COLO829 (cell line): ENCODE results near the gene OR2Z1.

Source experiments
- DNase-seq: peaks from one replicate; pipeline ENCODE4 v3.0.0; 2012; ENCODE audit warnings: low spot score

The OR2Z1 gene, protein sequence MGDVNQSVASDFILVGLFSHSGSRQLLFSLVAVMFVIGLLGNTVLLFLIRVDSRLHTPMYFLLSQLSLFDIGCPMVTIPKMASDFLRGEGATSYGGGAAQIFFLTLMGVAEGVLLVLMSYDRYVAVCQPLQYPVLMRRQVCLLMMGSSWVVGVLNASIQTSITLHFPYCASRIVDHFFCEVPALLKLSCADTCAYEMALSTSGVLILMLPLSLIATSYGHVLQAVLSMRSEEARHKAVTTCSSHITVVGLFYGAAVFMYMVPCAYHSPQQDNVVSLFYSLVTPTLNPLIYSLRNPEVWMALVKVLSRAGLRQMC

DNA sequence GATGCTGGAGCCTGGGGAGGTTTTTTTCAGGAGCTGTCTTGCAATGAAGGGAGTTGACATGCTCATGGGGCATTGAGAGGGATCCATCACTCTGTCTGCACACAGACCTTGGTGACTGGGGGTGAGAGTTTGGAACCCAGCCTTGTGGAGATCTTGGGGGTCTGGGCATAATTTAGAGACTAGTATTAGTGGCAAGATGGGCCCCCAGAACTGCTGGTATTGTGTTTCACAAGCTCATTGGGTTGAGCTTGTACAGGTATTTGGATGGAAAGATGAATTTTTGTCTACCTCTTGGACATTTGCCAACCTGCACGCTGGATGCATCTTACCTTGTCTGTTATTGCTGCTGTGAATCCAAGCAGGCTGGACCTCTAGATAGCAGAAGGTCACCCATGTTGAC lies at the start of gene OR2Z1:
Gene OR2Z1, plus strand, starts transcription at position 301 of the 400 bp plus-strand sequence. CDS start 9,395 bp downstream, outside the sequence.
- no peak for DNase-seq

DNA sequence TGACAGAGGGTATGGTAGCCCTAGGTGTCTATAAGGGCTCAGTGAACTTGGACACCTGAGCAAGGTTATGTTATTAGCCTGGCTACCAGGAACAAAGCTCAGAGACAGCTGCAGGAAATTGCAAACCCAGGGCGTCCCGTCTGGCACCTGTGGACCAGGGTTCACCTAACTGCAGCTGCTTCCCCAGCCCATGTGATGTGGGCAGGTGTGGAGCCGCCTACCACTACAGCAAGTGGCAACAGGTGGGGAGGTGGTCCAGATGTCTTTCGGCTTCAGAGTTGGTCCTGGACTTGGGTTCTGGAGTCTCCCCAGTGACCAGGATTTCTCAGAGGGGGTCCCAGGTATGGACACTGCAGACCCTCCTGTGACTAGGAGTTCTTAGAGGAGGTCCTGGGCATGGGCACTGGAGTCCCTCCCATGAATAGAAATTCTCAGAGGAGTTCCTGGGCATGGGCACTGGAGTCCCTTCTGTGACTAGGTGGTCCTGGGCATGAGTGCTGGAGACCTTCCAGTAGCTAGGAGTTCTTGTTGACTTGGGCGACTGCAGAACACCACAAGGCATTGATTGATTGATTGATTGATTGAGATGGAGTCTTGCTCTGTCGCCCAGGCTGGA lies 48.0 kb upstream of the OR2Z1 start:
- no peak for DNase-seq

DNA sequence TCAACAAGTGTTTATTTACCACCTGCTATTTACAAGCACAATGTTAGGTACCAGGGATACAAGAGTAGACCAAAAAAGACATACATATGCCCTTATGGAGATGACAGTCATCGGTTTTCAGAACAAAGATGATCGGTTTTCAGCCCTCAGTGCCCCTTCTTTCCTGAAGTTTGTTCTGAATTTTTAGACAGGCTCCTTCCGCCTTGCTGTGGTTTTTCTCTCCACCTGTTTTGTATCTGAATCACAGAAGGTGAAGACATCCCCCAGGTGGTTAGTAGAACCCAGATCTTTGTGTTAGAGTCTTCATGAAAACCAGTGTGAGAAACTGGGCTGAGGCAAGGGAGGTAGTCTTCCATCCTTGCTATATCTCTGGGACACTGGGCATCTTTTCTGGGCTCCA lies 46.4 kb upstream of the OR2Z1 start:
- DNase-seq, result no peak

DNA sequence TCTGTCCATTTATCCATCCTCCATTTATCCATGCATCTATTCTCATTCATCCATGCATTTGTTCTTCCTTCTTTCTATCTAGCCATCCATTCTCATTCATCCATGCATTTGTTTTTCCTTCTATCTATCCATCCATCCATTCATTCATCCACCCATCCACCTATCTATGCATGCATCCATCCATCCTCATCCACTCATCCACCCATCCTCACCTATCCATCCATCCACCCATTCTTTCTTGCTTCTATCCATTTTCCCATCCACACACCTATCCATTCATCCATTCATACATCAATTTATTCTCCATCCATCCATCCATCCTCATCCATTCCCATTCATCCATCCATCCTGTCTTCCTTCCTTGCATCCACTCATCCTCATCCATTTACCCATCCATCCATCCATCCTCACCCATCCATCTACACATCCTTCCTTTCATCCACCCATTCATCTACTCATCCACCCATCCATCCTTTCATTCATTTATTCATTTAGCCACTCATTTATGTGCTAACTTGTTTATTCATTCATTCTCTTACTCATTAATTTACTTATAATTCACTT lies 43.1 kb upstream of the OR2Z1 start:
- no peak for DNase-seq

DNA sequence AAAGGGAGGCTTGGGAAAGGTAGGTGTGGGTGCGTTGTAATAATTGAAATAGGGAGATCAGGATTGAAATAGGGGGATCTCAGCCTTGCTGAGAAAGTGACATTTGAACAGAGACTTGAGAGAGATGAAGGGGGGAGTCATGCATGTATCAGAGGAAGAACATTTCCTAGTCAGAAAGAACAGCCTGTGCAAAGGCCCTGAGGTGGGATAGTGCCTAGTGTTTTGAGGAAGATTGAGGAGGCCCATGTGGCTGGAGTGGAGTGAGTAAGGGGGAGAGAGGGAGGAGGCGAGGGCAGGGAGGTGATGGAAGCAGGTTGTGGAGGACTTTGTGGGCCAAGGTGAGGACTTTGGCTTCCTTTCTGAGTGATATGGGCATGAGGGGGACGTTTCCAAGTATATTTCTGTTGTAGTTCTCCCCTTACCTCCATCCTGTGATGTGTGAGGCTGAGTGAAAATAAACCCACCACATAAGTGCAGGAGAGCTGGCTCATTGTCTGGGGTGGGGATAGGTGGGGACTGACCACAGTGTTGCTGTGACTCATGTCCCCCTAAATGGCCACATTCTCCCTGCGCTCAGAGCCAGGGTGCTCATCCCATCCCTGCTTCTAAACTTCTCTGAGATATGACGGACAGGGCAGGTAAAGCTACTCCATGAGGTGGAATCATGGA lies 40.6 kb upstream of the OR2Z1 start:
- no peak for DNase-seq

DNA sequence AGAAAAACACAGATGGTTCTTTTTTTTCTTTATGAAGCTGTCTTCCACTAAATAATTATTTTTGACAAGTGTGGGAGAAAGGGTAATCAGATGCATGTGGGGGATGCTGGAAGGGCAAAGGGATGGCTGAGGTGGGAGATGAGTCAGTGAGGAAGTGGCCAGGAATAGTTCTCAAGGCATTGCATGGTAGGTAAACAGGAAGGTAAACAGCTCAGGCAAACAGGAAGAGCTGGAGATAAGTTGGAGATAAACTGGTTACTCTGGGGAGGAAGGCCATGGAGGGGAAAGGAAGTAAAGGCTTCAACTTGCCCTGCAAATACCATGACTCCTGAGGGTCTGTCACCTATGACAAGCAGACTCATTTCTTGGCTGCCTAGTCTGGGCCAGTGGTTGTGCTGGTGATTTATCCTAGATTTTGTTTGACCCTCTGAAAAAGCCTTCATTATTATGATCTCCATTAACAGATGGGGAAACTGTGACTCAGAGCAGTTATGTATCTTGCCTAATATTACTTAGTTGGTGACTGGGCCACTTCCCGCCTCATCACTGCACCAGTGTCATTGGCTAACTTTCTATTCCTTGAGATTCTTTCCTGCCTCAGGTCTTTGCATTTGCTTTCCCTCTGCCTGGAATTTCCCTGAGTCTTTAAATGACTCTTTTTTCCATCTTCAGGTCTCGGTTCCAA lies 39.9 kb upstream of the OR2Z1 start:
- no peak for DNase-seq

DNA sequence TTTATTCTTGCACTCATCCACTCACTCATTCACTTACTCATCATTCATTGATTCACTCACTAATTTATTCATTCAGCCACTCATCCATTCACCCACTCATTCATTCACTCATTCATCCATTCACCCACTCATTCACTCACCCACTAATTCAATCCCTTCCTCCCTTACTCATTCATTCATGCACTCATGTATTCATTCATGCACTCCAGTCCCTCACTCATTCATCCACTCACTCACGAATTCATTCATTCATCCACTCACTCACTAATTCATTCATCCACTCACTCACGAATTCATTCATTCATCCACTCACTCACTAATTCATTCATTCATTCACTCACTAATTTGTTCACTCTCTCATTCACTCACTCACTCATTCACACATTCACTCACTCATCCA lies 39.0 kb upstream of the OR2Z1 start:
- no peak for DNase-seq

DNA sequence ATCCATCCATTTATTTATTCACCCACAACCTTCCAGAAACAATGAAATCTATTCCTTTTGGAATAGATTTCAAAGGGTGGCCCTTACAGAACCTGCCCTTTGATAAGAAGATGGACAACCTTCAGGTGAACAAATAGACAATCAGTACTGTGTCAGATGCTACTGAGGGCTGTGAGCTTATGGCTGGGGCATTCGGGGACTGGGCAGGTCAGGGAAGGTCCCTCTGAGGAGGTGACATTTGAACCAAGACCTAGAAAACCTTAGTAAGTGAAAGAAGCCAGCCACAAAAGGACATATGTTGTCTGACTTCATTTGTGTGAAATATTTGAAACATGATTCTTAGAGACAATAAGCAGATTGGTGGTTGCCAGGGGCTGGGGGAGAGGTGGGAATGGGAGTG lies 38.5 kb upstream of the OR2Z1 start:
- no peak for DNase-seq

DNA sequence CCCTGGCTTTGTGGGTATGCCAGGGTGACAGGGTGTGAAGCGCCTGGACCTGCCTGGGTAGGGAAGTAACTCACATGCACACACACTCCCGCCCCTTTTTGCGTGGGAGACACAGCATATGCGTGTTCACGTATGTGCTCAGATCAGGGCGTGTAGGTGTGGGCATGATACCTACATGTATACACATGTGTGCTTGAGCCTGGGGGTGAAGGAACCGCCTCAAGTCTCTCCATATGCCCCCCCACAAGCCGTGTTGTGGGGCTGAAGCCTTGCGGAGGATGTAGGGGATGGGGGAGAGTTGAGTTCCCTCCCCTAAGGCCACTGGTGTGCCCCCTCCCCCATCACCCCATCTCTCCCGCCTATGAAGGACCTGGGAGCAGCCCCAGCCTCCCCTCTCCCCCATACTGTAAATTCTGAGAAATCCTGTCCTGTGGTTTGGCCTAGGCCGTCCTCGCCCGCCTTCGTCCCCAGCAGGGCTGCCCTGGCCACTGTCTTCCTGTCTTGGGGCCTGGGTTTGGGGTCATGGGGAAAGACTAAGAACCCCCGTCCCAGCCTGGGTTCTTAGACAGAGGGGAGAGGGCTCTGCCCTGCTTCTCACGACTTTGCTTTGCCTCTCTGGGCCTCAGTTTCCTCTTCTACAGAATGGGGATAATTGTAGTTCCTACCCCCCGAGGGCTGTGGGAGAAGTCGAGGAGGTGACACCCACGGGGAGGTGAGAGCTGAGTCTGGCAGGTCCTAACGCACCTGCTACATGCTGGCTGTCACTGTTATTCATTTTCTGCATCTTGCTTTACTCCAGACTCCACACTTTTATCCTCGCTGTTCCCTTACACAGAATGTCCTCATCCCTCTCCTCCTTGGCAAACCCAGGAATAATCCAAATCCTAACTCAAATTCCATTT lies 37.2 kb upstream of the OR2Z1 start:
- DNase-seq, result no peak

DNA sequence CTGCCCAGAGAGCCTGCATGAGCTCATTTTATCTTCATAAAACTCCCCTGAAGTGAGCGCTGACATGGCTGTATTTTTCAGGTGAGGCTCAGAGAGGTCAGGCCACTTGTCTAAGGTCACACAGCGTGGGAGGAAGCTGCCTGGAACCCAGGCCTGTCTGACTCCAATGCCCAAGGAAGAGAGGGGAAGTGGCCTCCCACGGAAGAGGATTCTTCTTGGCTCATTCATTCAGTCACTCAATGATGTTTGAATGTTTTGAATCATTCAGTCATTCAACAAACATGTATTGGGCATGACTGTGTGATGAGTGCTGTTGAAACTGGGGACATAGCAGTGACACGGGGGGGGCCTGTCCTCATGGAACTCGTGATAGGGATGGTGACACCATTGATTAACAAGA lies 34.9 kb upstream of the OR2Z1 start:
- no peak for DNase-seq

DNA sequence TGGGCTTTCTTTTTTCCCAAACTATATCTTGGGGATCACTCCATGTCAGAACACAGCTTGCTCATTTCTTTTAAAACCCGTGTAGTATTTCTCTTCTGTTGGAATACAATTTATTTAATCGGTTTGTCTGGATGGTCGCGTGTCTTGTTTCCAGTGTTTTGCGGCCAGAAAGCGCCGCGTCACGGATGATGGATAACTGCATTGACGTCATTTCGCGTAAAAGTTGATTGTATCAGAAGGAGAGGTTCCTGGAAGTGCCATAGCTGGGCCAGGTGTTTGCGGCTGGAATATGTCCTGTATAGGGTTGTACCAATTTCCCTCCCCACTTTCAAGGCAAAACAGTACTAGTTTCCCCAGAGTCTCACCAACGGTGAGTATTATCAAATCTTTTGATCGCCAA lies 32.5 kb upstream of the OR2Z1 start:
- no peak for DNase-seq

DNA sequence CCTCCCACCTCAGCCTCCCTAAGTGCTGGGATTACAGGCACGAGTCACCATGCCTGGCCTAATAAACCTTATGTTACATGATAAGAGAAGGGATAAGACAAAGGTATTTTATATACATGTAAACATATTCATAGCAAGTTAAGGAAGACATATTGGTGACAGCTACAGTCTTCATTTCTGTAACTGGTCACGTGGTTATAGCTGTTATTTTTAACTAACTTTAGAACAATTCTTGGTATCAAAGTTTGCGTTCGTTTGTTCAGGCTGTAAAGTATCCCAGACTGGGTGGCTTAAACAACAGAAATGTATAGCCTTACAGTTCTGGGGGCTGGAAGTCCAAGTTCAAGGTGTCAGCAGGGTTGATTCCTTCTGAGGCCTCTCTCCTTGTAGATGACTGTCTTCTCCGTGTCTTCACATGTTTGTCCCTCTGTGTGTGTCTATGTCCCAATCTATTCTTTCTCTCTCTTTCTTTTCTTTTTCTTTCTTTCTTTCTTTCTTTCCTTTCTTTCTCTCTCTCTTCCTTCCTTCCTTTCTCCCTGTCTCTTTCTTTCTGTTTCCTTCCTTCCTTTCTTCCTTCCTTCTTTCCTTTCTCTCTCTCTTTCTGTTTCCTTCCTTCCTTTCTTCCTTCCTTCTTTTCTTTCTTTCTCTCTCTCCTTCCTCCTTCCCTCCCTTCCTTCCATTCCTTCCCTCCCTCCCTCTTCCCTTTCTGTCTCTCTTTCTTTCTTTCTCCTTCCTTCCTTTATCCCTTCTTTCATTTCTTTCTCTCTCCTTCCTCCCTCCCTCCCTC lies 30.5 kb upstream of the OR2Z1 start:
- no peak for DNase-seq

DNA sequence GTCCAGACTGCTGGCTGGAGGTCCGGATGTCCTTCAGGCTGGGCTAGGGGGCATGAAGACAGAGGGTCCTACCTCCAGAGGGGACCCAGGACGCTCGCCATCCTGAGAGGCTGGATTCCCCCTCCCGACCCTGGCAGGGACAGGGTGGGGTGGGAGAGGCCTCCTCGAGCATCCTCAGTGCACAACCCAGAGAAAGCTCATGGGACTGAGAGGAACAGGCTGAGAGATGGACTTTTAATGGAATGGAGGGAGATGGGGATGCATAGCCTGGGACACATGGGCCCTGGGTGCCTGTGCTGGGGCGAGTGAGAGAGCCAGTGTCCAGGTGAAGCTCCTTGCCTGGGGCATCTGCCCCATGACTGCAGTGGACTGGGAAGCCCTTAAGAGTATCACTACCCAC lies 25.9 kb upstream of the OR2Z1 start:
- no peak for DNase-seq

DNA sequence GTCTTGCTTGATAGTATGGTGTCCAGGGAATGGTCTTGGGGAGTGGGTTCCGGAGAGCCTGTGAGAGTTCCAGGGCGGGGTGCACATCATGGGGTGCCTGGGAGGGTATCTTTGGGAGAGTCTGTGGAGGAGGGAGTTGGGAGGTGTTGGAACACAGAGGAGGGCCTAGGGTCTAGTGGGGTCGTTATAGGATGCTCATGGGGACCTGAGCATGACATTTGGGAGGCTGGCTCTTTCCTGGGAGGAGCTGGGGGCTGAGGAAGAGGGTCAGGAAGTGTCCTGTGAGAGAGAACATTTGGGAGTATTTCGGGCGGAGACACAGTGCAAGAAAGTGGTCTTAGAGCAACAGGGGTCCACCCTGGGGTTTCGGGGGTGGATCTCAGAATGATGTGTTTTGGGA lies 25.5 kb upstream of the OR2Z1 start:
- no peak for DNase-seq

DNA sequence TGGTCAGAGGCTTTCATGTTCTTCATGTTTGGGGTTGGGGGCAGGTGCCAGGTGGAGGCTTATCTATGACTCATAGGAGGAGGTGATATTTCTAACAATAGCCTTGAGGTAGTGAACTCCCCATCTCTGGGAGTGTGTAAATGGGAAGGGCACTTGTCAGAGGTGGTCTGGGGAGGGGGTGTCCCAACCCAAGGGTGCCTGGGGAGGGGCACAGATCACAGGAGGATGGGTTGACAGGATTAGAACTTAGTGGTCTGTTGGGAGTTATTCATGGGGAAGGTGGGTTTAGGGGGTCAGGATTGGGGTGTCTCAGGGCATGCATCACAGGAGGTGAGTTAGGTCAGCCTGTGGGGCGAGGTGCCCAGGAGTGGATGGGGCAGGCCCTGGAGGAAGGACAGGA lies 24.4 kb upstream of the OR2Z1 start:
- no peak for DNase-seq

DNA sequence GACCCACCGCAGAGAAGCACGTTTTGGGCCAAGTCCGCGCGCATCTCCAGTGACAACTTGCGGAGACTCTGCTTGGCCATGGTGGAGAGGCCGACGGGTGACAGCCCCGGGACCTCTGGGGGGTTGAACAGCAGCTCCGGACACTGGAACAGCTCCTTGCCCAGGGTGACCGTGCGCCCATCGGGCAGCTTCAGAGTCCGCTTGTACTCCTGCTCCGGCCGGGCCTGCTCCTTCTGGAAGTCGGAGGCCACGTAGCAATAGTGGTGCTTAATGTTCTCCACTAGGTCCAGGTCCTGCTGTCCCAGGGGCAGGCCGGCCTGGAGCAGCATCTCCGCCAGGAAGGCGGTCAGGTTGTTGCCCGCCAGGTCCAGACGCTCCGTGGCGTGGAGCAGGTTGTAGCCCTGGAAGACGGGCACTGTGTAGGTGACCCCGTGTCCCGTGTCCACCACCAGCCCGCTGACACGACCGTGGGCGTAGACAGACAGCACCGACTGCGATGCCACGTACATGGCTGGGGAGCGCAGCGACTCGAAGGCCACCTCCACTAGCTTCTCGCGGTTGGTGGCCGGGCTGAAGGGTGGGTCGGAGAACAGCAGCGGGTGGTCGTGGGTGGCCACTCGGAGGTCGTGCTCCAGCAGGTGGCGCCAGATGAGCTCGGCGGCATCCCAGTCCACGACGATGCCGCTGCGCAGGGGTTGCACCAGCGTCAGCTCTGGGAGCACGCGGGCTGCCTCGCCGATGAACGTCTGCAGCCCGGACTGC lies 23.6 kb upstream of the OR2Z1 start:
- no peak for DNase-seq

DNA sequence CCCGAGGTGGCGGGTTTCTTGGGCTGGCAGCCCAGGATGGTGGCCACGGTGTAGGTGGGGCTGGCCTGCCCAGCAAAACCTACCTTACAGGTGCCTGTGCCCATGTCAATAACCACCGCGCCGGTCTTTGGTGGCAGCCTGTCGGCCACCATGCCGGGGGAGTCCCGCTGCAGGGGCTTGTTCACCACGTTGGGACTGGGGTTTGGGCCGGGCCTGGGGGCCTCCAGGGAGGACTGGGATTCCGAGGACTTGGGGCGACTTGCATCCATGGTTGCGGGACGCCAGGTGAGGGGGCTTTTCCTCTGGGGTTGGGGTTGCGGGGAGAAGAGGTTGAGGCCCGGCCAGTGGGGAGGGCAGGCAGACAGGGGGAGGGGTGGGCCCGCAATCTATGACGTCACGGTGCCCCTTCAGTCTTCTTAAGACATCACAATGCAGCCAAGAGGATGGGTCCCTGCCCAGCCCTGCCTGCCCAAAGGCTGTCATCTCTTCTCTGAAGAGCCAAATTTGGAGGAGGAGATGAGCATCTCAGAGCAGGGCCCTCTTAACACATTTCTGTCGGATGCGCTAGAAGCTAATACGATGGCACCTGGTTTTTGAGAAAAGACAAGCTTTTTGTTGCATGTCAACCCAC lies 22.9 kb upstream of the OR2Z1 start, which contains the start of gene ACTL9:
Gene ACTL9, minus strand, starts transcription at position 363 of the 631 bp plus-strand sequence. Its CDS starts 94 bp downstream, at position 269.
- DNase-seq, result no peak

DNA sequence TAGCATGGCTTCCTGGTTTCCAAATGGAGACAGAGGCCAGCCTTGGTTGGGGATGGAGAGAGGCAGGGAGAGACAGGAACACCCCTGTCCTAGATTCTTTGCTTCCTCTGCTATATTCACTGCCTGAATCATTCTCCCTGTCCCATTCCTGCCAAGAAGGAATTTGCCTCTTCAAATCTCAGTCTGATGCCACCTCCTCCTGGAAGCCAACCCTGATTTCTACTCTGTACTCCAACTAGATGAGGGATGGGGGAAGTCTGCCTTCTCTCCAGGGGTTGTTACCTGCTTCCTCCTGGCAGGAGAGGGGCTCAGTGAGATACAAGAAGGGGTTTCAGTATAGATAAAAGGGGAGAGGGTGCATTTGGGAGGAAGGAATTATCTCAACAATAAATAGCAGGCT lies 21.5 kb upstream of the OR2Z1 start:
- no peak for DNase-seq

DNA sequence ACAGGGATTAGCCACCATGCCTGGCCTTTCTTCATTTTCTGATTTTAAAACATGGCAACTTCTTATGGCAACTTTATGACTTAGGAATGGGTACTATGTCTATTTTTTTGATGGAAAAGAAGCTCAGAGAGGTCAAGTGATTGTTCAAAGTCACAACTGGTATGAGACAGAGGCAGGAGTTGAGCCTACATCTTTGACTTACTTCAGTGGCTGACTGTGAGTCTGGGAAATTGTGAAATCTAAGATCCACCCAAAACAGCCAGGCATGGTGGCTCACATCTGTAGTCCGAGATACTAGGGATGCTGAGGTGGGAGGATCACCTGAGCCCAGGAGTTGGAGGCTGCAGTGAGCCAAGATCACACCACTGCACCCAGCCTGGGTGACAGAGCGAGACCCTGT lies 20.5 kb upstream of the OR2Z1 start:
- DNase-seq, result no peak
